GM21737 (cell line): ENCODE results near the gene FXYD7.
A peak's percentile ranks its signal among the peaks of the same experiment; 100 is the strongest.

Experiments used
- ATAC-seq: cut with Tn5 transposase; IDR thresholded peaks from one replicate; pipeline ENCODE4 v1.9.1; 2021; ENCODE audit warnings: mild to moderate bottlenecking, moderate library complexity; ENCODE audit not compliant: unreplicated experiment

Gene FXYD7

DNA sequence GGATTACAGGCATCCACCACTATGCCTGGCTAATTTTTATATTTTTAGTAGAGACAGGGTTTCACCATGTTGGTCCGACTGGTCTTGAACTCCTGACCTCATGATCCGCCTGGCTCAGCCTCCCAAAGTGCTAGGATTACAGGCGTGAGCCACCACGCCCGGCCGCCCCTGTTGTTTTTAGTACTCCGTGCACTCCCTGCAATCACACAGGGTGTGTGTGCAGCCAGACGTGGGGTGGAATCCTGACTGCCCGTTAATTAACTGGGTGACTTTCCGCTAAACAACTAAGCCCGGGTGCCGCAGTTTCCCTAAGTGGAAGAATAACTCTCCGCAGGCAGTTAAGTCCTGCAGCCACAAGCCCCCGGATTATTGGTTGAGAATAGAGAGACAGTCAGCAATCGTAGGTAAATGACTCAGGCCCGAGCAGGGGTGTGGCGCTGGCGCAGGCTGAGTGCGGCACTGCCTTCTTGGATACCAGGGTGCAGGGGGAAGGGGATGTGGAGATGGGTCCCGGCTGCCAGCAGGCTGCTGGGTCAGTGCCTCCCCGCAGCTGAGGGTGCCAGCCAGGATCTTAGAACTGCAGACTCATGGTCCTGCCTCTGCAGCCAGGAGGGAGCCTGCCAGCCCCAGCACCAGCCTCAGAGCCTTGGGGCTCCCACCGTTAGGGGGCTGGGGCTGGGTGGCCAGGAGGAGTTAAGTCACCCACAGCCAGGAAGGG, 33.5 kb upstream of the FXYD7 start:
- no peak for ATAC-seq

DNA sequence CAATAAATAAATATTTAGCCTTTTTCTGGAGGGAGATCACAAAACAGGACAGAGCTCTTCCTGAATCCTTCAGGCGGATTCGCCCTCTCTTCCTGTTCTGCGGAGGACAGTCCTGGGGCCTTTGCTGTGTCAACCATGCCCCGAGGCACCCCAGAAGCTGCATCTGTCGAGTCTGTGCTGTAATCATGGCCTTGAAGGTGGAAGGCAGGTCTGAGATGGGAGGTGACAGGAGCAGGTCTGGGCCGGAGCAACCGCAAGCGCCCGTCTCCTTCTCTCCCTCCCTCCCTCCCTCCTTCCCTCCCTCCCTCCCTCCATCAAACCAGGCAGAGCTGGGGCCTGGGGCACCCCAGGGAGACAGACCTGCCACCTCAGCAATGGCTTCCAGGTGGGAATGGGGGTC, 32.1 kb upstream of the FXYD7 start:
- no peak for ATAC-seq

DNA sequence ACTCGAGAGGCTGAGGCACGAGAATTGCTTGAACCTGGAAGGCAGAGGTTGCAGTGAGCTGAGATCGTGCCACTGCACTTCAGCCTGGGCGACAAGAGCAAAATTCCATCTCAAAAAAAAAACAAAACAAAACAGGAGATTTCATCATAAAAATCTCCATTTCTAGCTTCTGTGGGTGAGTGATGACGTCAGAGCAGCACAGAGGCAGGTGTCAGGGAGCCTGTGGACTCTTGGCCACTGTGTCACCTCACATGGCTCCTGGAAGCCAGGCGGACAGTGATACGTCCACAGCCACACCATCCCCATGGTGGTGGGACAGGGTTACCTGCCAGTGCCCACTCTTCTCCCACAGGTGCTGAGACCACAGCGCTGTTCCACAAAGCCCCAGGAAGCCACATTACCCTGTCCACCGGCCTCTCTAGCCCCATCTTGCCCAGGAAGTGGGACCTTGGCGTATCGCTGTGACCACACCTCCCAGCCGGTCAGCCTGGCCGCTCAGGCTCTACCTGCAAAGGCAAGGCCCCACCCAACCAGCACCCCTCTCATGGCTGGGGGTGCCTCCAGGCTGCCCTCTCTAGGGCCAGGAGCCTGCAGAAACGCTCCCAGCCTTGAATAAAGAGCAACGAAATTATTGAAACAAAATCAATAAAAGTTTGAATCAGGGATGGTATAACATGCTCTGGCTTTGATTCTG, 29.9 kb upstream of the FXYD7 start:
- no peak for ATAC-seq

DNA sequence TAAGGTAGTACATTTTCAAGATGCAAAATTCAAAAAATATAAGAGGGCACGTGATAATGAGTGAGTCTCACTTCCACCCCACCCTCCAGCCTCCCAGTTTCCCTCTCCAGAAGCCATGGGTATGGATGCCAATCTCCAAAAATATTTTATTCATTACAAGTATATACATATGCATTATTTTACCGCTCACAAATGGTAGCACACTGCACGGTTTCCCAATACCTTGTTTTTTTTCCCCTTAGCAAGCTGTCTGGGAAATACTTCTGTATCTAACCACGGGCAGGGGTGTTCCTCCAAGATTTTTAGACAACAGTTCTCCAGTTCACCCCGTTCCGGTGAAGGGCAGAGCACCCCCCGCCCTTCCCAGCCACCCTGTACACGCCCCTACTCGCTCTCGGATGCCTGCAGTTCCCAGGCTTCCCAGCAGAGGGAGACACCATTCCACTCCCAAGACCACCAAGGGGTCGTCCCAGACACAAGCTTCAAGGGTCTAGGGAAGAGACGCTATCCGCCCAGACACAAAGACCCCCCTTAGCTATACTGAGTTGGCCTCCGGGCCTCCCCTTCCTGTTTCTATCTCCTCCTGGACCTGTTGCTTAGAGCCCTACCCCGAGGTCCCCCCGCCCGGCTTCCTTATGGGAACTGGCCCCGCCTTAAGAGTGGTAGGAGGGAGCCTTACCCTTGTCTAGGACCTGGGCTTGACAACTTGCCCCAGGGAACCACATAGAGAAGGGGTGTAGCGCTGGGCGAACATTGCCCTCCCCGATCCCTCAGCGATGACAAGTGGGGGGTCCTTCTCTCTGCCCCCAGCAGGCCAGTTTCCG, 28.5 kb upstream of the FXYD7 start:
- no peak for ATAC-seq

DNA sequence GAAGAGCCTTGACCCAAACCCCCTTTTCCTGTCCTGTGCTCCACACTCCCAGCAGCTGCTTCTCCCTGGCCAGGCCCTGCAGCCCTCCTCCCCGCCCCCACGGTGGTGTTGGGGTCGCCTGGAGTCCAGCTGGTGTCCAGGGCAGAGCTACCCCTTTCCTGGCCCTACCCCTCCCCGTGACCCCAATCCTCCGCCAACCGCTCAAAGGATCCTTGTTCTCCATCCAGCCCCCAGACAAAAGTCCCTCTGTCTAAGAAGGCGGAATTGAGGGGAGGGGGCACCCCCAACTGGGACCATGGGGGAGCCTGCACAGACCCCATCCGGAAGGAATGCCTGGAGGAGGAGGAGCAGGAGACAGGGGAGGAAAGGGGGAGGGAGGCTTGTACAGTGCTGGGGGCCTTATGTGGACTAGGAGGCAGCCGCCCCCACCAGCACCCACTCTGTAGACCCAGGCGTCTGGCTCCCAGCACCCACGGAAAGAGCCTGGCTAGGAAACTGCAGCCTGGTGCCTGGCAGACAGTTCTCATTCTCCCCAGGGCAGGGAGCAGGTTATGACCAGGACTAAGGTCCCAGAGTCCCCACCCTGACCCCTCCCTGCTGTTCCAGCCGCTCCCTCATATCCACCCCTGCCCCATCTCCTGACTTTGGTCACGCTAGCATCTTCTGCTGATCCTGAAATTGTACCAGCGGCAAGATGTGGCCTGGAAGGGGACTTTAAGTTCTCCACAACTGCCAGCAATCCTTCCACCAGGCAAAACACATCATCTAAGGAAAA, 27.7 kb upstream of the FXYD7 start, which contains the start of gene FXYD3:
FXYD3 (plus strand) TSS at position 647 of the 775 bp plus-strand sequence. CDS start 3,554 bp downstream, outside the sequence.
- ATAC-seq: no peak

DNA sequence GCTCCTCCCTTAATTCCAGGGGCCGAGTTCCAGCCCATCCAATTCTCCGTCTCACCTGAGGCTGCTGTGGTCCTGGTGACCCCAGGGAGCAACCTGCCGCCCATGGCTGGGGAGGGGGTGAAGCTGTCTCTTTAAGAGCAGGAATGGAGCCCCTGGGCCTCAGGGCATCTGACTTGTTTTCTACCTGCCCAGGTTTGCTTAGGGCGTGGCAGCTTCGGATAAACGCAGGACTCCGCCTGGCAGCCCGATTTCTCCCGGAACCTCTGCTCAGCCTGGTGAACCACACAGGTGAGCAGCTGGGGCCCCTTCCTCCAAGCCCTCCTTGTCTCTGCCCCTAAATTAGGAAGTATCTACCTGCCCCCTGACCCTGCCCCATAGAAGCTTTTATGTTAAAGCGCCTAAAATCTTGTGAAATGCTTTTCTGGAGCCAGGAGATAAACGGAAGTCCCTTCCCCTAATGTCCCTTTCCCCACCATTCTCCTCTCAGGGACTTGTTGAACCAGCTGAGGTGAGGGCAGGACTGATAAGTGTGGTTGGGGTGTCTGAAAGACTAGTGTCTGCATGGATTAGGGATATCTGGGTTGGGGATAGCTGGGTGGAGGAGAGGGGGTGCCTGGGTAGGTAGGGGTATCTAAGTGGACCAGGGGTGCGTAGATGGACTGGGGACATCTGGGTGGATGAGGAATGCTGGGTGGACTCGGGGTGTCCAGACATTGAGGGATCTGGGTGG, 26.8 kb upstream of the FXYD7 start:
- ATAC-seq: no peak

DNA sequence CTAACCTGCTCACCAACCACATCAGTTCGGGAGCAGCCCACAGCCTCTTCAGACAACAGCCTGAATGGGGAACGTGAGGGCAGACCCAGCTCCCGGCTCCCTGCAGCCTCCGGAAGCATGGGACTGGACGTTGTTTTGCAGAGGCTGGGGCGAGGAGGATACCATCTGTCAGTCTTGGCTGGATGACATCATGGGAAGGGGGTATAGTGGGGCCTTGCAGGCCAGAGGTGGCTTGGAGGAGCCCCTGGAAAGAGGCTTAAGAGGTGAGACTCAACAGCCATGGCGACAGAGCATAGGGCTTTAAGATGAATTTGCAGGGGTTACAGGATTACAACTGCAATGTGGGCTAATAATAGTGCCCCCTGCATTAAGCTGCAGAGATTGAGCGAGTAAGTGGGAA, 25.9 kb upstream of the FXYD7 start:
- no peak for ATAC-seq

DNA sequence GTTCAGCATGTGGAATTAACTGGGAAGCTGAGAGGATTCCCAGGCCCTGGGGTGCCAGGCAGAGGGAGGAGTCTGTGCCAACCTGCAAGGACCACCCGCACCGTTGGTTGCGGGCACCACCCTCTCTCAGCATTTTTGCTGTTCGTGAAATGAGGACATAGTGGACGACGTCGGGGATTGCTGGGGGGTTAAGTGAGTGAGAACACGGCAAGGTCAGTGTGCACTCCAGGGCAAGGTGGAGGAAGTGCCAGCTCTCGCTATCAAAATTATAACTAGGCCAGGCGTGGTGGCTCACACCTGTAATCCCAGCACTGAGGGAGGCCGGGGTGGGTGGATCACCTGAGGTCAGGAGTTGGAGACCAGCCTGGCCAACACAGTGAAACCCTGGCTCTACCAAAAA, 25.3 kb upstream of the FXYD7 start:
- ATAC-seq: no peak

DNA sequence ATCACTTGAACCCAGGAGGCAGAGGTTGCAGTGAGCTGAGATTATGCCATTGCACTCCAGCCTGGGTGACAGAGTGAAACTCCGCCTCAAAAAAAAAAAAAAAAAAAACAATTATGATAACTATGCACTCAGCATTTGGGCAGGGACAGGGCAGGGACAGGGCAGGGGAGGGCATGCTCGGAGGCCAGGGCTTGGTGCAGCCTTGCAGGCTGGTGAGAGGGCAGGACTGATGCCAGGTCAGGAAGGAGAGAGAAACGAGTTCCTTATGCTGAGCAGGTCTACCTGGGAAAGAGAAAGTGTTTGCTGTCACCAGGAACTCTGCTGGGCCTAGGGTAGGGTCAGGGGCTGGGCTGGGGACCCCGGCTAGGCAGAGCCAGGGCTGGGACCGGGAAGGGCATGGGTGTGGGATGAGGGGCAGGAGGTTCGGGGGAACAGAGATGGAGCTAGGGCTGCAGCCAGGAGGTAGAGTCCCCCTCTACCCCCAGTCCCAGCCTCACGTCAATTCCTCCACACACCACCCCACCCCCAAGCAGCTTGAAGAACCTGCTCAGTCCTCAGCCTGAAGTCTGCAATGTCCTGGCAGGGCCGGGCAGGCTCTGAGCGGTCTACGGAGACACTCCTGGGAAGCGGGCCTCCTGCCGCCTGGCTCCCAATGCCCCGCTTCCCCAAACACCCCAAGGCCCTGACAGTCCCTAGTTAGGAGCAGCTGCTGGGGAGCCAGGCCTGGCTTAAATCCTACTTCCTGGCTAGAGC, 24.6 kb upstream of the FXYD7 start:
- no peak for ATAC-seq

DNA sequence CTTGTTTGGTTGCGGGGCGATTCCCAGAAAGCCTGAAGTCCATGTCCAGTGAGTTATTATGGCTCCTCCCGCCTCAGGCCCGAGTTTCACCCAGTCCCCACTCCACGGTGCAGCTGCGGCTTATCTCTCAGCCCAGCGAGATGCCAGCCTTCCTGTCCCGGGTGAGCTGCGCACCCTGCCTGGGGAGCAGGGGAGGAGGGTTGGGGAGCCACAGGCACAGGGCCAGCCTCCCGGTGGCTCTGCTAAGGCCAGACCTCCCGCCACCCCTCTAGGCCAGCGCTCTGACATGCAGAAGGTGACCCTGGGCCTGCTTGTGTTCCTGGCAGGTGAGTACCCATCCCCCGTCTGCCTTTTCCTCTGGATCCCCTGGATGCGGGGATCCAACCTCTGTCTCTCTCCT, 24.0 kb upstream of the FXYD7 start:
- ATAC-seq: no peak

DNA sequence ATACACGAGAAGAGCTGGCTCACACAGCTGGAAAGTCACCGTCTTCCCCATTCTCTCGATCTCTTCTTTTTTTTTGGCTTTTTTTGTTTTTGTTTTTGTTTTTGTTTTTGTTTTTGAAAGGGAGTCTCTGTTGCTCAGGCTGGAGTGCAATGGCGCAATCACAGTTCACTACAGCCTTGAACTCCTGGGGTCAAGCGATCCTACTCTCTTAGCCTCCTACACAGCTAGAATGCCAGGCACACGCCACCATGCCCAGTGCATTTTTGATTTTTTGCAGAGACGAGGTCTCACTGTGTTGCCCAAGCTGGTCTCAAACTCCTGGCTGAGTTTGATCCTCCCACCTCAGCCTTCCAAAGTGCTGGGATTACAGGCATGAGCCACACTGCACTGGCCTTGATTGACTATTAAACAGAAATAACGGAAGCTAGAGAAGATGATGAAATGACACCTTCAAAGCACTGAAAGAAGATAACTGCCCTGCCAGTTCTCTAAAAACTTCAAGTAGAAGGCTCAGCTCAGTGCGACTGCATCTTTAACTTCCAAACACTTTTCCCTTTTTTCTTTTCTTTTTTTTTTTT, 23.4 kb upstream of the FXYD7 start:
- ATAC-seq: no peak

DNA sequence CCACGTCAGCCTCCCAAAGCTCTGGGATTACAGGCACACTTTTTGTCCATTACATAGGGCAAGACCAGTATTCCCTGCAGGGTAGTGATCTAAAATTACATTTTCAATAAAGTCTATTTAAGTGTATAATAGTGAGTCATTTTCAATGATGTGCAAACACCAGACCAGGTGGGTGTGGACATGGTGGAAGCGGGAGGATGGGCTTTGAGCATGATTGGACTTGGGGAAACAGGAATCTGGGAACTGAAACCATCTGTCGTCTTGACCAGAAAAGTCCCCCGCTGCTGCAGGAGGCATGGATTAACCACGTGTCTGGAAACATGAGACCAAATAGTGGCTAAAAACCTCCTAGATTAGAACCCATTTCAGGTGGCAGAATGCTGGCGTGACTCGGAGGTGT, 22.6 kb upstream of the FXYD7 start:
- ATAC-seq: no peak

DNA sequence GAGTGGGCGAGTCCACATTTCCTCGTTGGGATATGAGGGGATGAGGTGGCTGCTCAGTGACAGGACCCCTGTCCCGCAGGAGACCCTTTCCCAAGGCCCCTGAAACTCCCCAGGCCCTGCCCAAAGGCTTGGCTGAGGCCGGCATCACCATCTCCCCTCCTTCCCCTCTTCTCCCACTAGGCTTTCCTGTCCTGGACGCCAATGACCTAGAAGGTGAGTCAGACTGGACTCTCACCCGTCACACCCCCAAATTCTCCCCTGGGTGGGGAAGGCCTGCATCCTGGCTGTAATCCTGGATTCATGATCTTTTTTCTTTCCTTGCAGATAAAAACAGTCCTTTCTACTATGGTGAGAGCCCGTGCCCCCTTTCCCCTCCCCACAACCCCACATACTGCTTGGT, 22.2 kb upstream of the FXYD7 start:
- ATAC-seq: no peak

DNA sequence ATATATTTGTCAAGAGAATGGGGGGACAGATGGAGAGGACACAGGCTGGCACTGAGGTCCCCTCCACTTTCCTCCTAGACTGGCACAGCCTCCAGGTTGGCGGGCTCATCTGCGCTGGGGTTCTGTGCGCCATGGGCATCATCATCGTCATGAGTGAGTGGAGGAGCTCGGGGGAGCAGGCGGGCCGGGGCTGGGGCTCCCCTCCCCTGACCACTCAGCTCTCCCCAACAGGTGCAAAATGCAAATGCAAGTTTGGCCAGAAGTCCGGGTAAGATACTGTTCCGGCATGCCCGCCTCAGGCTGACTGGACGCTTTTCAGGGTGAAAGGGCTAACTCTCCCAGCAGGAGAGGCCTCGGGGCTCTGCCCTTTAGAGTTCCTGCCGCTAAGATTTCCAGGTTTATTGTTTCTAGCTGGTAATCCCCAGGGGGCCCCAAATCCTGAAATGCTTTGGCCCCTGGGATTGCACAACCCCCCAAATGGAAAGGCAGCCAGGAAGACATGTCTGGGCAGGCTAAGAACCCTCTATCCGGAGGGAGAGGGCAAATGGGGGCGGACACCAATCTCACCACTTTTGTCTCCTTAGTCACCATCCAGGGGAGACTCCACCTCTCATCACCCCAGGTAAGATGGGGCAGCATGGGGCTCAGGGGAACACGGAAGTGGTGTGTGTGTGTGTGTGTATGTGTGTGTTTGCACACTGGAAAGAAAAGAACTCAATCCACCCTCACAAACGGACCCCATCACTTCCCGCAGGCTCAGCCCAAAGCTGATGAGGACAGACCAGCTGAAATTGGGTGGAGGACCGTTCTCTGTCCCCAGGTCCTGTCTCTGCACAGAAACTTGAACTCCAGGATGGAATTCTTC, 20.1 kb upstream of the FXYD7 start:
- ATAC-seq: no peak

DNA sequence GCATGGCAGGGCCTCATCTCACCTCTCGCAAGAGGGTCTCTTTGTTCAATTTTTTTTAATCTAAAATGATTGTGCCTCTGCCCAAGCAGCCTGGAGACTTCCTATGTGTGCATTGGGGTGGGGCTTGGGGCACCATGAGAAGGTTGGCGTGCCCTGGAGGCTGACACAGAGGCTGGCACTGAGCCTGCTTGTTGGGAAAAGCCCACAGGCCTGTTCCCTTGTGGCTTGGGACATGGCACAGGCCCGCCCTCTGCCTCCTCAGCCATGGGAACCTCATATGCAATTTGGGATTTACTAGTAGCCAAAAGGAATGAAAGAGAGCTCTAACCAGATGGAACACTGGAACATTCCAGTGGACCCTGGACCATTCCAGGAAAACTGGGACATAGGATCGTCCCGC, 19.5 kb upstream of the FXYD7 start:
- ATAC-seq: no peak

DNA sequence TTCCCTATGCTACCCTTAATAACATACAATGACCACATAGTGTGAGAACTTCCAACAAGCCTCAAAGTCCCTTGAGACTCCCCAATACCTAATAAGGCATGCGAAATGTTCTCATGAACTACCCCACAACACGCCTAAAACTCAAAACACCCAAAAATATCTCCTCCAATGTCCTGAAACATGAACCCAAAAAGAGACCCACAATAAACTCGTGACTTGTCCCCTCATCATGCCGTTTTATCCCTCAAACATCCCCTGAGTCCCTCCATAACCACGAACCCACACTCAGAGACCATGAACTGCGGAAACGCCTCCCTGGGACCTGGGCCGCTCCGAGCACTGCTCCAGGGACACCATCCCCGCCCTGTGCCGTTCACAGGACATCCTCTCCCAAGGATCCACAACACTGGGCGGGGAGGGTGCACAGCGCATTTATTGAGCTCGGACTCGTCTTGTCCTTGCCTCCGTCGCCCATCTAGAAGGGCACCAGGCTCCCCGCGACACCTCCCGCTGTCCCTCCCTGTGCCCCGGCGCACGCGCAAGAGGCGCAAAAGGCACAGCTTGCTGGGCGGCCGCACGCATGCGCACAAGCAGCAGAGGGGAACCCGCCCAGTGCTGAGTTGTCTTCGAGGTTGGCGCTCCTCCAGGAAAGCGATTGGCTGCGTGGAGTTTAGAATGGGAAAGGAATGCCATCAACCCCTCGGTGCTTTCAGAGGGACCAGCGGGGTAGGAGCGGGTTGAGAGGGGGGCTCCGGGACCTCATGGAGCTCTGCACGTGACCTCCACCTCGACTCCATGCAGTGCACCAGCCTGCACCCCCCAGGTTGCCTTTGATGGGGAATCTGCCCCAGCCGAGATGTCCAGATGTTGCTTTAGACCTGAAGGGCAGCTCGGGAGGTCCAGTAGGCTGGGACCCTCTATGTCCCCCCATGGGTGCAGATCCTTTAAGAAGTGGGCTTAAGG, 18.7 kb upstream of the FXYD7 start:
- peak; percentile 59 for ATAC-seq

DNA sequence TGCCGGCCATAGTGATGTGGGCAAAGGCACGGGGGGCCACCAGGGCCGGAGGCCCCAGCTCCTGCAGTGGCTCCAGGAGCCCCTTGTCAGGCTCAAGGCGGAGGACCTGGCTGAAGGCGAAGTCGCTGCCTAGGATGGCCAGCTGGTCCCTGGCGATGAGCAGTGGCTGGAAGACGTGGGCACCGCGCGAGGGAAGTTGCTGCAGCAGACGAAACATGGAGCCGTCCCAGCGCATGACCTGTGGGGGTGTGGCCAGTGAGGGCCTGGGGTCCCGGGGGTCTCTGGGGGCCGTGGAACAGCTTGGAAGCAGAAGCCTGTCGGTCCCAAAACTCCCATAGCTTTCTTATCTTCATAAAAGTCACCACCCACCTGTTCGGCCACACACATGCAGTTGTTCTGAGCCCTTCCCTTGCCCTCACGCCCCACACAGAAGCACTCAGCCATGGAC, 17.8 kb upstream of the FXYD7 start:
- ATAC-seq: no peak
